LHCN-M2 (cell line): ENCODE measurements around the gene XAGE3. TPM values are rescaled to one million over a fixed set of nuclear protein-coding genes. Genes with fewer than 3 reads are reported as not detected.
"Not testable (repeated sequence)": the region's sequence is repeated elsewhere in the genome, so short reads cannot be mapped to it uniquely, and the experiment has no call there.

Experiments
- DNase-seq: peaks from one replicate; pipeline ENCODE4 v3.0.0-alpha.2; 2012; ENCODE audit warnings: low read depth
- total RNA-seq: library from RNA; depleted of rRNA; stranded (reverse); fragments of >200 nt; gene quantifications from 2 replicates; pipeline ENCODE4 v1.2.3, GENCODE V29; 2014; rRNA removed

The XAGE3 gene
- total RNA-seq, 1 experiment from 2014 or later = not detected

DNA sequence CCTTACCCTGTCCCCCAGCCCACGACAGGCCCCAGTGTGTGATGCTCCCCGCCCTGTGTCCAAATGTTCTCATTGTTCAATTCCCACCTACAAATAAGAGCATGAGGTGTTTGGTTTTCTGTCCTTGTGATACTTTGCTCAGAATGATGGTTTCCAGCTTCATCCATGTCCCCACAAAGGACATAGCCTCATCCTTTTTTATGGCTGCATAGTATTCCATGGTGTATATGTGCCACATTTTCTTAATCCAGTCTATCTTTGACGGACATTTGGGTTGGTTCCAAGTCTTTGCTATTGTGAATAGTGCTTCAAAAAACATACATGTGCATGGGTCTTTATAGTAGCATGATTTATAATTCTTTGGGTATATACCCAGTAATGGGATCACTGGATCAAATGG, 24.3 kb downstream of the XAGE3 start:
- not testable (repeated sequence) for DNase-seq

DNA sequence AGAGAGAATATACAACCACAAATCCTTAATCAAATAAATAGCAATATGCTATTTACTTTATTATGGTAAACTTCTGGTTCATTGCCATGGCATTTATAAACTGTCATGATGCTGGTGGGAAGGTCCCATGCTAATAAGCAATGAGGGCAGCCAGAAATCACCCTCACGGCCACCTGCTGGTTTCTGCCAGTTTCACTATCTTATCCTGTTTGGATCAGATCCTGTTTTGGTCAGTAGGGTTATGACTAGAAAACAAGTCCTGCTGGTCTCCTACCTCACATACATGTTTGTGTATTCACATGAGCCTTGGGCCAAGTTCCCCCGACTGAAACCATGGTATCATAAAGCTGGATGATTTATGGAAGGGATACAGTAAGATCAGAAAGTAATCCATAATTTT, 28.7 kb downstream of the XAGE3 start:
- no peak for DNase-seq

DNA sequence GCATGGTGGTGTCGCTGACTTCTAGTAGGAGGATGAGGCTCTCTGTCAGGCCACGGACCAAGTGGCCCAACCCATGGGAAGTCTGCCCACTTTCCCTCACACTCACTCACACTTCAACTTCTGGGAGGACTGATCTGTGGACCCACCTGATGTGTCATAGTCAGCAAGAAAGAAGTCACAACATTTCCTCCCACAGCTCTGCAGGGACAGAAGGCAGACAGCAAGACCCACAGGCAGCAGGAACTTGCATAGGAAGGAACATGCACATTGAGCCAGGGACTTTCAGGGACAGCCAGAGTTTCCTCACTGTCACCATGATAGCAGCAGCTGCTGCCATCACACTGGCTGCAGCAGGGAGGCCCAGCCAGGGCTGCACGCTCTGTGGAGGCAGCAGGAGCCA, 37.3 kb downstream of the XAGE3 start:
- no peak for DNase-seq

DNA sequence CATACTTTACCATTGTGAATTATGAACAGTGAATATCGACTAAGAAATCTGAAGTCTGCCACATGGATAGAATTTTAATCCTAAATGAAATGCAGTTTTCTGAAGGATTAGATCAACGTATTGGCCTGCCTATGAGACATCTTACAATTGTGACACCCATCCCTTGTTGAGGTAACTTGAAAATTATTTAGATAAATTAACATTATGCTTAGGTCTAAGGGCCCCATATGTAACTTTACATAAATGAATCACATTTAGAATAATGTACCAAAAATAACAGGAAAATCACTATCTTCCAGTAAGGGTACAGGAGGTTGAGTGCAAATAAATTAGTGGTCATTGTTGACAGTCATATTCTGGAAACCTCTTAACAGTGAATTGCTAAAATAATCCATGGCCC, 43.3 kb downstream of the XAGE3 start:
- no peak for DNase-seq

DNA sequence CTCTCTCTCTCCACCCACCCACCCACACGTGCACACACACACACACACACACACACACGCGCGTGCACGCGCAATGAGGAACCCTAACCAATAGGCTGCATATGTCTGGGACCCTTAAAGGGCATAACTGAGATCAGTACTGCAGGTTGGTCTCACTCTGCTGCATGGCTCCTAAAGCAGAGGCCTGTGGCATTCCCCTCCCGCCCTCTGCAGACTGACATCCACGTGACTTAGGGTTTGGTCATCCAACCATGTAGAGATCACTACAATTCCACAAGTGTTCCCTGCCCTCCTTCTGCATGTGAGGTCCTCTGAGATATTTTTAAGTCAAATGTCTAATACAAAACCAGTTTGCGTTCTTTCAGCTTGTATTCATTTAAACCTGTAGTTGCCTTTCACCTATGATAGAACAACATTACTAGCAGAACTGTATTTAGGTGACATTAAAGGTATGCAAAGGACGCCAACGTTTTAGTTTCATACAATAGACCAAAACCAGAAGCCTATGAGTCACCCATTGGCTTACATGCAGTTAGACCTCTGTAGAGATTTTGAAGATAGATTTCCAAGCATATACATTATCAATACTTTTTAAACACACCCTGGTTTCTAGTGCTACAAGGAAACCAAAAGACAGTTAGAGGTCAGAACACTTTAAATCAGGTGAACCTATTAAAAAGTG, 46.7 kb downstream of the XAGE3 start:
- no peak for DNase-seq

DNA sequence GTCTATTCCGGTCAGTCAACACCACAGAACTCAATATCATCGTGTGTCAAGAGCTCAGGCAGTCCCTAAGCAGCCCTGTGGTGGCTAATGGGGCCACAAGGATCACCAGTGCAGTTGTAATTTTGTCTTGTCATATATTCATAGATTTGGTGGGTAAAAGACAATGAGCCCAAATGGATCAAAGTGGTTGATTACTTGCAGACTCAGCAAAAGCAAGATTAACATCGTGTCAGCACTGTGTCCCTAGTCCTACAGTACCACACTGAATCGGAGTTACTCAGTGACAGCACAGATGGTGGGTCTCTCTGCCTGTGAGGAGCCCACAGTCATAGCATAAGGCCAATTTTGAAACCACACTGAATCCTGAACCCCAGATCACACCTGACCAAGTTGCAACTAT, 48.1 kb downstream of the XAGE3 start:
- no peak for DNase-seq

Other genes starting within 250 kb of the XAGE3 start
- not detected in 2 replicates for gene SSX7, start 213.2 kb downstream of the XAGE3 start, total RNA-seq
- not detected in 2 replicates for gene SSX2, start 160.9 kb downstream of the XAGE3 start, total RNA-seq
- not detected in 2 replicates for gene SSX2B, start 116.8 kb downstream of the XAGE3 start, total RNA-seq
- gene SPANXN5, start 70.7 kb downstream of the XAGE3 start, total RNA-seq = not detected in 2 replicates
- gene XAGE5, start 56.8 kb downstream of the XAGE3 start, total RNA-seq = not detected in 2 replicates
- gene FAM156B, start 29.2 kb upstream of the XAGE3 start, total RNA-seq = 36.2 and 40.1 TPM in 2 replicates
- gene FAM156A, start 90.4 kb upstream of the XAGE3 start, total RNA-seq = 25.5 and 34.8 TPM in 2 replicates
- gene GPR173, start 180.7 kb upstream of the XAGE3 start, total RNA-seq = 2.3 and 4.1 TPM in 2 replicates
- 13.5 and 14.0 TPM in 2 replicates for gene TSPYL2, start 214.3 kb upstream of the XAGE3 start, total RNA-seq
- gene KANTR, start 226.1 kb upstream of the XAGE3 start, total RNA-seq = 1.2 and 1.8 TPM in 2 replicates